Tibial nerve (tissue), 4 donors: ENCODE results near the gene HOXA9.

Source experiments
- CTCF ChIP-seq, 5 experiments: fragments of 200-600 bp in 3 of 5; fragments of 450-650 bp in 2 of 5; sonication (generic) in 3 of 5; IDR thresholded peaks; one replicate each; pipeline ENCODE4 v1.5.1; 2016 to 2019; ENCODE audit warnings: antibody characterized with exemption in 5 of 5, mild to moderate bottlenecking in 3 of 5, moderate library complexity in 2 of 5
- EP300 ChIP-seq, 2 donors: sonication (generic); formaldehyde crosslinking; IDR thresholded peaks; one replicate each; pipeline ENCODE4 v1.6.1; 2017; ENCODE audit warnings: antibody characterized with exemption in 2 of 2, mild to moderate bottlenecking in 1 of 2
- POLR2A ChIP-seq, 2 donors: fragments of 450-650 bp; IDR thresholded peaks; one replicate each; pipeline ENCODE4 v1.6.1; 2017; ENCODE audit warnings: antibody characterized with exemption in 2 of 2, mild to moderate bottlenecking in 2 of 2, moderate library complexity in 2 of 2

GRCh38 chr7:27202862-27203134 lies 37.5 kb upstream of the HOXA9 start:
- TF ChIP-seq POLR2A (IDR thresholded peaks at IDR 0.05) (no peak), CTCF (IDR thresholded peaks at IDR 0.05) (no peak), EP300 (IDR thresholded peaks at IDR 0.05) (no peak)
